HCT116 (cell line): Measurements from ENCODE around the gene TMEM182.

Experiments used
- EZH2 ChIP-seq: fragments of 200-600 bp; sonication (generic); IDR thresholded peaks from 2 replicates; pipeline ENCODE4 v1.6.1; 2017; ENCODE audit warnings: antibody characterized with exemption, mixed run types
- POLR2A ChIP-seq: IDR thresholded peaks from 2 replicates; pipeline ENCODE4 v1.7.0; 2011; ENCODE audit warnings: borderline replicate concordance; ENCODE audit not compliant: insufficient read depth, insufficient read length; ENCODE audit errors: extremely low read depth
- RAD21 ChIP-seq: IDR thresholded peaks from 2 replicates; pipeline ENCODE4 v1.6.1; 2012; ENCODE audit warnings: low read depth, mild to moderate bottlenecking
- SIN3A ChIP-seq: IDR thresholded peaks from 2 replicates; pipeline ENCODE4 v1.6.1; 2012; ENCODE audit warnings: low read depth
- TF ChIP-seq, protein P1 (sequence below), 3 experiments: fragments of 200-600 bp in 1 of 3; sonication (generic) in 1 of 3; IDR thresholded peaks in 2 of 3; conservative IDR thresholded peaks in 1 of 3; 2 replicates each; pipeline ENCODE4 v1.5.1; 2012 to 2017; ENCODE audit warnings: low read depth in 2 of 3, low read length in 2 of 3, antibody characterized with exemption in 1 of 3, borderline replicate concordance in 1 of 3, control low read depth in 1 of 3, mild to moderate bottlenecking in 1 of 3, mixed read lengths in 1 of 3, mixed run types in 1 of 3, moderate library complexity in 1 of 3; ENCODE audit not compliant: insufficient read depth in 1 of 3
- TF ChIP-seq, protein P2 (sequence below): IDR thresholded peaks from 2 replicates; pipeline ENCODE4 v1.6.1; 2012; ENCODE audit warnings: low read depth

DNA sequence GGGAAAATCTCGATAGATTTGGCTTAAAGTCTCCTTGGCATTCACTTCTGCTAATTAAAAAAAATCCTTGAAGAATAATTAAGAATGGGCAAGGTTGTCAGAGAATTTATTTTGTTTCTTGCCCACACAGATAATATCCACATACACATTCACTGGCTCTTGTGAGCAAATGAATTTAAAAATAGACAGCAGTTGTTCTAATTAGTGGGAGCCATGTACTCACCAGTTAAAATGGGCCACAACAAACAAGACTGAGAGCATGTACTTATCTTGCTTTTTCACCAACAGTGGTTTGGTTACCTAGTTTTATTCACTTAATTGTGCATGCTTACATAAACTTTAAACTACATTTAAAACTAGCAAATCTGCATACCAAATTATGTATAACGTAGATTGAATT lies 53.5 kb downstream of the TMEM182 start:
- TF ChIP-seq, protein P1, sequence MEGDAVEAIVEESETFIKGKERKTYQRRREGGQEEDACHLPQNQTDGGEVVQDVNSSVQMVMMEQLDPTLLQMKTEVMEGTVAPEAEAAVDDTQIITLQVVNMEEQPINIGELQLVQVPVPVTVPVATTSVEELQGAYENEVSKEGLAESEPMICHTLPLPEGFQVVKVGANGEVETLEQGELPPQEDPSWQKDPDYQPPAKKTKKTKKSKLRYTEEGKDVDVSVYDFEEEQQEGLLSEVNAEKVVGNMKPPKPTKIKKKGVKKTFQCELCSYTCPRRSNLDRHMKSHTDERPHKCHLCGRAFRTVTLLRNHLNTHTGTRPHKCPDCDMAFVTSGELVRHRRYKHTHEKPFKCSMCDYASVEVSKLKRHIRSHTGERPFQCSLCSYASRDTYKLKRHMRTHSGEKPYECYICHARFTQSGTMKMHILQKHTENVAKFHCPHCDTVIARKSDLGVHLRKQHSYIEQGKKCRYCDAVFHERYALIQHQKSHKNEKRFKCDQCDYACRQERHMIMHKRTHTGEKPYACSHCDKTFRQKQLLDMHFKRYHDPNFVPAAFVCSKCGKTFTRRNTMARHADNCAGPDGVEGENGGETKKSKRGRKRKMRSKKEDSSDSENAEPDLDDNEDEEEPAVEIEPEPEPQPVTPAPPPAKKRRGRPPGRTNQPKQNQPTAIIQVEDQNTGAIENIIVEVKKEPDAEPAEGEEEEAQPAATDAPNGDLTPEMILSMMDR (IDR thresholded peaks at IDR 0.05 in 2 of 3, conservative IDR thresholded peaks at IDR 0.05 in 1 of 3; ENCODE audit: borderline replicate concordance in 1 of 3, insufficient read depth in 1 of 3, low read depth in 2 of 3, low read length in 2 of 3): no peak
- no peak for TF ChIP-seq POLR2A
- no peak for TF ChIP-seq SIN3A
- no peak for TF ChIP-seq EZH2
- TF ChIP-seq, protein P2, sequence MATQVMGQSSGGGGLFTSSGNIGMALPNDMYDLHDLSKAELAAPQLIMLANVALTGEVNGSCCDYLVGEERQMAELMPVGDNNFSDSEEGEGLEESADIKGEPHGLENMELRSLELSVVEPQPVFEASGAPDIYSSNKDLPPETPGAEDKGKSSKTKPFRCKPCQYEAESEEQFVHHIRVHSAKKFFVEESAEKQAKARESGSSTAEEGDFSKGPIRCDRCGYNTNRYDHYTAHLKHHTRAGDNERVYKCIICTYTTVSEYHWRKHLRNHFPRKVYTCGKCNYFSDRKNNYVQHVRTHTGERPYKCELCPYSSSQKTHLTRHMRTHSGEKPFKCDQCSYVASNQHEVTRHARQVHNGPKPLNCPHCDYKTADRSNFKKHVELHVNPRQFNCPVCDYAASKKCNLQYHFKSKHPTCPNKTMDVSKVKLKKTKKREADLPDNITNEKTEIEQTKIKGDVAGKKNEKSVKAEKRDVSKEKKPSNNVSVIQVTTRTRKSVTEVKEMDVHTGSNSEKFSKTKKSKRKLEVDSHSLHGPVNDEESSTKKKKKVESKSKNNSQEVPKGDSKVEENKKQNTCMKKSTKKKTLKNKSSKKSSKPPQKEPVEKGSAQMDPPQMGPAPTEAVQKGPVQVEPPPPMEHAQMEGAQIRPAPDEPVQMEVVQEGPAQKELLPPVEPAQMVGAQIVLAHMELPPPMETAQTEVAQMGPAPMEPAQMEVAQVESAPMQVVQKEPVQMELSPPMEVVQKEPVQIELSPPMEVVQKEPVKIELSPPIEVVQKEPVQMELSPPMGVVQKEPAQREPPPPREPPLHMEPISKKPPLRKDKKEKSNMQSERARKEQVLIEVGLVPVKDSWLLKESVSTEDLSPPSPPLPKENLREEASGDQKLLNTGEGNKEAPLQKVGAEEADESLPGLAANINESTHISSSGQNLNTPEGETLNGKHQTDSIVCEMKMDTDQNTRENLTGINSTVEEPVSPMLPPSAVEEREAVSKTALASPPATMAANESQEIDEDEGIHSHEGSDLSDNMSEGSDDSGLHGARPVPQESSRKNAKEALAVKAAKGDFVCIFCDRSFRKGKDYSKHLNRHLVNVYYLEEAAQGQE: no peak
- TF ChIP-seq RAD21: no peak
